Astrocyte (in vitro differentiated cells and primary cell): Measurements from ENCODE around the gene PTGER4. TPM values are rescaled to one million over a fixed set of nuclear protein-coding genes. Genes with fewer than 3 reads are reported as not detected.

Experiments
- total RNA-seq: library from RNA; stranded (reverse); gene quantifications from 2 replicates; pipeline ENCODE4 v1.2.1, GENCODE V29; 2021

Gene PTGER4
- total RNA-seq, 1 donor from 2014 or later, result 8.6 TPM

Other genes starting within 250 kb of the PTGER4 start
- gene TTC33, start 76.0 kb downstream of the PTGER4 start, total RNA-seq, result 12.0 and 13.3 TPM in 2 replicates
- gene PRKAA1, start 118.5 kb downstream of the PTGER4 start, total RNA-seq, result 65.6 and 70.3 TPM in 2 replicates
- 981 and 1,090 TPM in 2 replicates for gene RPL37, start 155.3 kb downstream of the PTGER4 start, total RNA-seq
- gene CARD6, start 161.5 kb downstream of the PTGER4 start, total RNA-seq, result 0.96 and 1.0 TPM in 2 replicates
- 0.66 TPM in 1 of 2 replicates, not detected in the other for gene C7, start 229.6 kb downstream of the PTGER4 start, total RNA-seq